GF-D8 (cell line): ENCODE results near the gene KRTAP5-2.
"Not testable (repeated sequence)": the region's sequence is repeated elsewhere in the genome, so short reads cannot be mapped to it uniquely, and the experiment has no call there.

ENCODE experiments used
- DNase-seq: peaks from one replicate; lab custom pipeline; 2025; lab: John Stamatoyannopoulos, UW

KRTAP5-2 gene, protein sequence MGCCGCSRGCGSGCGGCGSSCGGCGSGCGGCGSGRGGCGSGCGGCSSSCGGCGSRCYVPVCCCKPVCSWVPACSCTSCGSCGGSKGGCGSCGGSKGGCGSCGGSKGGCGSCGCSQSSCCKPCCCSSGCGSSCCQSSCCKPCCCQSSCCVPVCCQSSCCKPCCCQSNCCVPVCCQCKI

GRCh38 chr11:1597994-1598380, at the start of gene KRTAP5-2:
KRTAP5-2 (minus strand) TSS chr11:1598294; CDS start chr11:1598250, 44 bp downstream.
- DNase-seq, result no peak

DNA sequence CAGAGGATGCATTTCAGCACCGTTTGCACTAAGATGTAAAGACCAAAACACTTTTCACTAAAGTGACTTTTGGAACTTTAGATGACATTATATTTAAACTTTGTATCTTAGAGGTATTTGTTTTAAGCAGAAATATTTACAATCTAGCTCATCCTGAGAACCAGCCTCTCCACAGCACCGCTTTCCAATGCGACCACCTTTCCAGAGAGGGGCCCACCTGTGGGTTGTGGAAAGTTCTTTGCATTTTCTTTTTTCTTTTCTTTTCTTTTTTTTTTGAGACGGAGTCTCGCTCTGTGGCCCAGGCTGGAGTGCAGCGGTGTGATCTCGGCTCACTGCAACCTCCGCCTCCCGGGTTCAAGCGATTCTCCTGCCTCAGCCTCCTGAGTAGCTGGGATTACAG, 48.4 kb upstream of the KRTAP5-2 start:
- not testable (repeated sequence) for DNase-seq

GRCh38 chr11:1645357-1645821, 47.3 kb upstream of the KRTAP5-2 start:
- no peak for DNase-seq

GRCh38 chr11:1644601-1645356, 46.7 kb upstream of the KRTAP5-2 start:
- no peak for DNase-seq

DNA sequence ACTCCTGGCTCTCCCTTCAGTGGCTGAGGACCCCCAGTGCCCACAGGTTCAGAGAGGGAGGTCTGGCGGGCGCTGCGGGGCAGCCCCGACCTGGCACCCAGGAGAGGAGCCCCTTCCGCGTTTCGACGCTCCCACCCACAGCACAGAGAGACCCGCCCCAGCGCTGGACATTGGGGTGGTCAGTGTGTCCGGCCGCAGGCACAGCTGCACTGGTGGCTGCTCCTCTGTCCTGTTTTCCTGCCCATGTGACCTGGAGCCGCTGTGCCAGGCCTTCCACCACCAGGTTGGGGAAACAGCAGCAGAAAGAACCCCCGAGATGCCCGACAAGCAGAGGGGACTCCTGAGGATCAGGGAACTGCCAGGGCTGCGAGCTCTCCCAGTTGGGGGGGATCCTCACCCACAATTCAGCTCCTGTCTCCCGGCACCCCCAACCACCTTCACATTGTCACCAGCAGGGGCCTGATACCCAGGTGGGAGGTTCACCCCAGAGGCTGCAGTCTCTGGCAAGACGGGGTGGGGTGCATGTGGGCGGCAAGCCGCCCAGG, 45.1 kb upstream of the KRTAP5-2 start:
- no peak for DNase-seq

DNA sequence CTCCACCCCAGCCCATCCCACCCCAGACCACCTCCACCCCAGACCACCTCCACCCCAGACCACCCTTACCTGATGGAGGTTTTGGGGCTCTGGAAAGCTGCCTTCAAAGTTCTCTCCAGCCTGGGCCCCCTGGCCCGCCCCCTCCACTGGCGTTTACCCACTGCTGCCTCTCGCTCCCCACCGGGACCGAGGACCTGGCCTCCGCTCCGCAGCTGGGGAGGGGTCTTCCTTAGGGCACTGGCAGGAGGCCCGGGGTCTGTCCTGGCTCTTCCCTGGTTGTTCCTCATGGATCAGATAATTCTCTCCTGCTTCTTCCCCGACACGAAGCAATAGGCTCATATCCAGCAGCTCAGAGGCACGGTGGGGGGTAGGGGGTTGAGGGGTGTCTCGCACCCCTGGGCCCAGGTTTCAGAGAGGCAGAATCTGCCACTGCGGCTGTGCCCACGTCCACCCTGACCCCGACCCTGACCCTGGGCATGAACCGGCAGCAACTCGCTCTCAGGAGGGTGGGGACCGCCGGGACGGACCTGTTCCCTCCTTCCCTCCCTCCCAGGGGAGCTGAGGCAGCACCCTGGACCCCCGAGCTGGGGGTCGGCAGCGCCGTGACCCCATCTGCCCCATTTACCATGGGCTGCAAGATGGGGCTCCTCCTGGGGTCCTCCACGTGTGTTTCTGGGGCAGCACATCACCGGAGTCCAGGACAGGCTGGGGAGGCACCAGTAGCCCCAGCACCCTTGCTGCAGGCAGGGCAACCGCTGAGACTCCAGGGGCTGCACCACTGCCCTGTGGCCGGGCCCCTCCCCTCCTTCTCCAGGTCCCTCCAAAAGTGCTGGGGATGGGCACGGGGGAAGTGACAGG, 44.4 kb upstream of the KRTAP5-2 start:
- no peak for DNase-seq

- DNase-seq, result no peak
Observed at GRCh38 chr11:1641096-1641495, 43.0 kb upstream of the KRTAP5-2 start.

- no peak for DNase-seq
Observed at GRCh38 chr11:1640076-1640946, 42.2 kb upstream of the KRTAP5-2 start.

DNA sequence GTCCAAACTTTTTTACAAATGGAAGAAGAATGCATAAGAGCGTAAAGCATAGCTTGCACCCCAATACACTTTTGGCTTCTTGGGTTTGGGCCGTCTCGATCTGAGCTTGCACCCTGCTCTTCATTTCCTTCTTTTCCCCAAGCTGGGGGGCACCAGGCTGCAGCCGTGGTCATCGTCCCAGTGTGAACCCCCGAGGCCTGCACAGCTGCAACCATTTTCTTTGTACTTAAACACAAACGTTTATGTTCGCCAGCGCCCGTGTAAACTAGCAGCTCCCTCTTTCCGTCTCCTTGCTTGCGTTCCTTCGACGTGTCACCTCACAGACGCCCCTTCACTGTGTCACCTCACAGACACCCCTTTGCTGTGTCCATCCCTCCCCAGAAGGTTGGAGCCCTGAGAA, 41.6 kb upstream of the KRTAP5-2 start:
- DNase-seq, result no peak

GRCh38 chr11:1639102-1639620, 41.1 kb upstream of the KRTAP5-2 start:
- DNase-seq, result no peak

DNA sequence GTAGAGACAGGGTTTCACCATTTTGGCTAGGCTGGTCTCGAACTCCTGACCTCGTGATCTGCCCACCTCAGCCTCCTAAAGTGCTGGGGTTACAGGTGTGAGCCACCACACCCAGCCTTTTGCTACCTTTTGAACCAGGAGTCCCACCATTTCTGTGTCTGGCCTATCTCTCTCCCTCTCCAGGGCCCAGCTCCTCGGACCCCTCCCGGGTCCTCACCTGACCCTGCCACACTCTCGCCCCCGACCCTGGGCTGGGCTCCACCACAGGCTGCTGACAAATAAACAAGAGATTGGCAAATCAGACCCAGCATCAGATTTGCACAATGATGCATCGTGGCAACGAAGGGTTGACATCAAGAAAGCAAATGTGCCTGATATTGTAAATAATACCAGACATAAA, 40.2 kb upstream of the KRTAP5-2 start:
- DNase-seq, result no peak

DNA sequence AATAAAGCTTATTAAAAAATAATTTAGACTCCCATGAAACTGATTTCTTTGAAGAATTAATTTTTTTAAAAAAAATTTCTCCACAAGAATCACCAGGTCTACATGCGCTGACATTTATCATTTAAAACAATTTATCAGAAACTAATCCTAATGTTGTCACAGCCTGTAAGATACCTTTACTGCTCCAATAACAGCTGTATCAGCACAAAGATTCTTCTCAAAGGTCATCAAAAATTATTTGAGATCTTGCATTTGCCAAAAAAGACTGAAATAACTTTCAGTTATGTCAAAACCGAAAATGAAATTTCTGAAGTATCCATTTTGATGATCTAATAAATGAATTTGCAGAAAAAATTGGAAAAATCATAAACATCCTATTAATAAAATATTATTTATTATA, 39.5 kb upstream of the KRTAP5-2 start:
- DNase-seq, result no peak

DNA sequence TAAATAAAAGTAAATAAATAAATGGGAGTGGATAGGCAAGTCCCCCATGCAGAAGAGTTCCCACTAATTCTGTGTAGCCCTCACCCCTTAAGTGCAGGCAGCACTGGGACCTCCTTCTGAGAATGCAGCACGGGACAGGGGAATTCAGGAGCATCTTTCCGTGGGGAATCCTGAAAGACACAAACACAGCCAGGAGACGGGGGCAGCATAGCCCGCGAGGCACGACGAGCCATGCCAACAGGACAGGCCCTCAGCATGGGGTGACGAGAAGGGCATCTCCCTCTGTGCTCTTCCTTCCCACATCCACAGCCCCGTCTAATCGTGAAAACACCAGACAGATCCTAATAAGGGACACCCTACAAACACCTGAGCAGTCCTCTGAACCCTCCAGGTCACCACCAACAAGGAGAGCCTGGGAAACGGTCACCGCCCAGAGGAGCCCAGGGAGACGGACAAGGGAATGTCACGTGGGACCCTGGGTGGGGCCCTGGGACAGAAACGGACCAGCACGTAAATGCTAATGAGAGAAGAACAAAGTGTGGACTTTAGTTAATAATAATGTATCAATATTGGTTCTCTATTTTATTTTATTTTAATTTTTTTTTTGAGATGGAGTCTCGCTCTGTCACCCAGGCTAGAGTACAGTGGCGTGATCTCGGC, 38.3 kb upstream of the KRTAP5-2 start:
- no peak for DNase-seq

DNA sequence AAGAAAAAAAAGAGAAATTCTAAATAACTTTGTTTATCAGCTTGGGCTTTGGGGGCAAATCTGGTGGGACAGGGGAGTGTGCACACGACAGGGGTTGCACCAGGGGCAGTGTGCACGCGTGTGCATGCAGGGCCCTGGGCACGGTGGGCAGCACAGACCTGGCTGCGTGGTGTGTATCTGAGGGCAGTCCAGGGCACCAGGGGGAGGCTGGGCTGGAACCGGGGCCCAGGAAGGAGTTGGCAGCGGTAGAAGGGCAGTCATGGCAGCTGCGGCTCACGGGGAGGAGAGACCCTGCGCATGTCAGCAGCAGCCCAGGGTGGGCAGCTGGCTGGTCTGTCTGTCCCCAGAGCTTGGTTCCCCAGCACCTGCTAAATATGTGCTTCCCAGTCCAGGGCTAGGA, 35.8 kb upstream of the KRTAP5-2 start:
- no peak for DNase-seq

DNA sequence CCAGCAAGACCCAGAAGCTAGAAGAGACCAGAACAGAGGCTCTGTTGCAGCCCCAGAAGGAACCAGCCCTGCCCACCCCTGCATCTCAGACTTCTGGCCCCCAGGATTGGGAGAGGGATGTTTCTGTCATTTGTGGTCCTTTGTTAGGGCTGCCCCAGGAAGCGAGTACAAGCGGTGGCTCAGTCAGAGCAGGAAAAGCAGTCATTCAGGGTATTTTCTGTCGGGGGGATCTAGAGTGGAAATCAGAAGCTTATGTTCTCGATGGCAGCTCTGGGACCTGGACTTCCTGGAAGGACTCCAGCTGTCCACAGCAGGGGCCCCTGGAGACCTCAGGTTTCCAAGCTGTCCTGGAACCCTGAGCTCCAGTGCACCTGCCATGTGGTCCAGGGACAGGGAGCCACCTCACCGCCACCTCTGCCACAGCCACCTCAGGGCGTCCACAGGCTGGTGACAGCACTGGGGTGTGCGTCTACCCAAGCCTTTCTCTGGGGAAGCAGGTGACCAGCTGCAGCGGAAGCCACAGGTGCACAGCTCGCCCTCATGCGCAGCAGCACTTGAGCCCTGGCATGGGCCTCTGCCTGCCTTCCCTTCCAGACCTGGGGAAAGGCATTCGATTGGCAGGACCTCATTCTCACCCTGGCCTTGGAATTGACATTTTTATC, 34.1 kb upstream of the KRTAP5-2 start:
- DNase-seq, result no peak

DNA sequence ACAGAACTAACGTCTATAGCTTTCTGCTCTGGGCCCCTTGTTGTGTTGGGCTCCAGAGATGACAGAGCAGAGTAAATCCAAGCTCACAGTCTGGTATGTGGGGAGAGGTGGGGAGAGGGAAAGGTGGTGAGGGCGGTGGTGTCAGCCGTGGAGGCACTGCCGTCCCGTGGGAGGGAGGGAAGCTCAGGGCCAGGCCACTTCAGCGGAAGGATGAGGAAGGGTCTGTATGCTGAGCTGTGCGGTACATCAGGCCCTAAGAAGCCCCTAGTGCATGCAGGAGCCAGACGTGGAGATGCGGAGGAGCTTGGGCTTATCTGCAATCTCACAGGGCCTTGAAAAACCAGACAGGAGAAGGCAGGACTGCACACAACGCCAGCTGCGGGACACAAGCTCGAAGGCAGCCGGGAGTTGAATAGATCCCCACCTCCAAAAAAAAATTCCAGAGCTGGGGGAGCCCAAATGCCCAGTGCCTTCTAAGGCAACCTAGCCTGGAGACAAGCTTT, 33.0 kb upstream of the KRTAP5-2 start:
- DNase-seq, result no peak

- DNase-seq, result no peak
Observed at GRCh38 chr11:1630271-1630670, 32.2 kb upstream of the KRTAP5-2 start.

DNA sequence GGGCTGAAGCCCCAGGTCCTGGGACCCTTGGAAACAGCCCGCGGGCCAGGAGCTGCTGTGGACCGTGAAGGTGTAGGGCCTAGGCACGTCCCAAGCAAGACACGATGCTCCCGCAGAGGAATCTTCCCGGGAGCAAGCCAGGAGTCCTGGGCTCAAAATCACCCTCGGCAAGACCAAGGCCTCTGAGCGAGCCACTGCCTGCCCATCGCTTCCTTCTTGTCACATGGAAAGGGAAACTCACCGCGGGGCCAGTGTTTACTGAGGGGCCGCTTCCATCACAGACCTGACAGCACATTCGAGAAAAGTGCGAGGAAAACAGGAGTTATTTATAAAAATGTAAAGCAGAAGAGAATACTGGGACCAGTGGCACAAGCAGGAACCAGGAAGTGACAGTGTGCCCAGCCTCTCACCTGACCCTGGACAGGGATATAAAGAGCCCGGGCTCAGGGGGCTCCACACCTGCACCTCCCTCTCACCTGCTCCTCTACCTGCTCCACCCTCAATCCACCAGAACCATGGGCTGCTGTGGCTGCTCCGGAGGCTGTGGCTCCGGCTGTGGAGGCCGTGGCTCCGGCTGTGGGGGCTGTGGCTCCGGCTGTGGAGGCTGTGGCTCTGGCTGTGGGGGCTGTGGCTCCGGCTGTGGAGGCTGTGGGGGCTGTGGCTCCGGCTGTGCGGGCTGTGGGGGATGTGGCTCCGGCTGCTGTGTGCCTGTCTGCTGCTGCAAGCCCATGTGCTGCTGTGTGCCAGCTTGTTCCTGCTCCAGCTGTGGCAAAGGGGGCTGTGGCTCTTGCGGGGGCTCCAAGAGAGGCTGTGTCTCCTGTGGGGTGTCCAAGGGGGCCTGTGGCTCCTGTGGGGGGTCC, 31.5 kb upstream of the KRTAP5-2 start, which contains the start of gene KRTAP5-5:
TSS of gene KRTAP5-5 (plus strand) at position 450 of the 860 bp plus-strand sequence. CDS start at position 516, 66 bp downstream.
- DNase-seq, result no peak
